Activated CD8-positive, alpha-beta memory T cell treated with anti-CD3 and anti-CD28 coated beads, Interleukin-2, amount 50 U/mL, for 24 hours (primary cell): Measurements from ENCODE around the gene PHF2.

Experiments used
- DNase-seq: peaks from one replicate; pipeline ENCODE4 v3.0.0-alpha.2; 2020; ENCODE audit errors: extremely low read depth

PHF2 gene

GRCh38 chr9:93678199-93679019, 102.0 kb downstream of the PHF2 start:
- DNase-seq: no peak

GRCh38 chr9:93679536-93680442, 103.4 kb downstream of the PHF2 start:
- no peak for DNase-seq

GRCh38 chr9:93680443-93681268, 104.3 kb downstream of the PHF2 start:
- DNase-seq: no peak

- DNase-seq: no peak
Measured at GRCh38 chr9:93681269-93682154, 105.1 kb downstream of the PHF2 start.

GRCh38 chr9:93682155-93682968, 106.0 kb downstream of the PHF2 start:
- DNase-seq: no peak

- no peak for DNase-seq
Measured at GRCh38 chr9:93683331-93684134, 107.1 kb downstream of the PHF2 start.

- DNase-seq: no peak
Measured at GRCh38 chr9:93684161-93684765, 107.9 kb downstream of the PHF2 start.

- DNase-seq: no peak
Measured at GRCh38 chr9:93684806-93685543, 108.6 kb downstream of the PHF2 start.

GRCh38 chr9:93686127-93686879, 109.9 kb downstream of the PHF2 start:
- DNase-seq: no peak

GRCh38 chr9:93686880-93687236, 110.5 kb downstream of the PHF2 start:
- DNase-seq: no peak

GRCh38 chr9:93690618-93691017, 114.2 kb downstream of the PHF2 start:
- no peak for DNase-seq

GRCh38 chr9:93693129-93693528, 116.7 kb downstream of the PHF2 start:
- no peak for DNase-seq

GRCh38 chr9:93697352-93698139, 121.2 kb downstream of the PHF2 start:
- DNase-seq: no peak

- DNase-seq: no peak
Measured at GRCh38 chr9:93698140-93698908, 121.9 kb downstream of the PHF2 start.

GRCh38 chr9:93699650-93700049, 123.3 kb downstream of the PHF2 start:
- no peak for DNase-seq
